Measurements from ENCODE around the gene MYO5B.

DNA sequence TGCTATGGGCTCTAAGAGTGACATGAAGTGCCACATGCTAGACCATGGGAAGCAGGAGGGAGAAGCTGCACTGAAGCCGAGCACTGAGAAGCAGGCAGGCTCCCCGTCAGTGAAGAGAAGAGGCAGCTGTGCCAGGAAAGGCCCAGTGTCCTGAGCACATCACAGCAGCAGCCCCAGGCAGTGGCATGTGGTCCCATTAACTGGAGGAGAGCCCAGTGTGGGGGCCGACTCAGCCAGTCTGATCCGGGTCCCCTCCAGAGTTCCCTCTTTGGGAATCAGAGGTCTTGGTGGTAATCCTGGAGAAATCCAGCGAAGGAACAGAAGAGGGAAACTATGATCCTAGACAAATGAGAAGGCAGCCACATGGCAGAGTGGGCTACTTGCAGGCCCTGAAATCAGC, 284.9 kb downstream of the MYO5B start:
- TF ChIP-seq, protein P1, sequence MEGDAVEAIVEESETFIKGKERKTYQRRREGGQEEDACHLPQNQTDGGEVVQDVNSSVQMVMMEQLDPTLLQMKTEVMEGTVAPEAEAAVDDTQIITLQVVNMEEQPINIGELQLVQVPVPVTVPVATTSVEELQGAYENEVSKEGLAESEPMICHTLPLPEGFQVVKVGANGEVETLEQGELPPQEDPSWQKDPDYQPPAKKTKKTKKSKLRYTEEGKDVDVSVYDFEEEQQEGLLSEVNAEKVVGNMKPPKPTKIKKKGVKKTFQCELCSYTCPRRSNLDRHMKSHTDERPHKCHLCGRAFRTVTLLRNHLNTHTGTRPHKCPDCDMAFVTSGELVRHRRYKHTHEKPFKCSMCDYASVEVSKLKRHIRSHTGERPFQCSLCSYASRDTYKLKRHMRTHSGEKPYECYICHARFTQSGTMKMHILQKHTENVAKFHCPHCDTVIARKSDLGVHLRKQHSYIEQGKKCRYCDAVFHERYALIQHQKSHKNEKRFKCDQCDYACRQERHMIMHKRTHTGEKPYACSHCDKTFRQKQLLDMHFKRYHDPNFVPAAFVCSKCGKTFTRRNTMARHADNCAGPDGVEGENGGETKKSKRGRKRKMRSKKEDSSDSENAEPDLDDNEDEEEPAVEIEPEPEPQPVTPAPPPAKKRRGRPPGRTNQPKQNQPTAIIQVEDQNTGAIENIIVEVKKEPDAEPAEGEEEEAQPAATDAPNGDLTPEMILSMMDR (IDR thresholded peaks at IDR 0.05; ENCODE audit: low read depth, low read length, missing input control): no peak
- TF ChIP-seq, protein P2, sequence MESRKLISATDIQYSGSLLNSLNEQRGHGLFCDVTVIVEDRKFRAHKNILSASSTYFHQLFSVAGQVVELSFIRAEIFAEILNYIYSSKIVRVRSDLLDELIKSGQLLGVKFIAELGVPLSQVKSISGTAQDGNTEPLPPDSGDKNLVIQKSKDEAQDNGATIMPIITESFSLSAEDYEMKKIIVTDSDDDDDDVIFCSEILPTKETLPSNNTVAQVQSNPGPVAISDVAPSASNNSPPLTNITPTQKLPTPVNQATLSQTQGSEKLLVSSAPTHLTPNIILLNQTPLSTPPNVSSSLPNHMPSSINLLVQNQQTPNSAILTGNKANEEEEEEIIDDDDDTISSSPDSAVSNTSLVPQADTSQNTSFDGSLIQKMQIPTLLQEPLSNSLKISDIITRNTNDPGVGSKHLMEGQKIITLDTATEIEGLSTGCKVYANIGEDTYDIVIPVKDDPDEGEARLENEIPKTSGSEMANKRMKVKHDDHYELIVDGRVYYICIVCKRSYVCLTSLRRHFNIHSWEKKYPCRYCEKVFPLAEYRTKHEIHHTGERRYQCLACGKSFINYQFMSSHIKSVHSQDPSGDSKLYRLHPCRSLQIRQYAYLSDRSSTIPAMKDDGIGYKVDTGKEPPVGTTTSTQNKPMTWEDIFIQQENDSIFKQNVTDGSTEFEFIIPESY (IDR thresholded peaks at IDR 0.05): no peak
- TF ChIP-seq JUND (IDR thresholded peaks at IDR 0.05) (no peak), EGR1 (IDR thresholded peaks at IDR 0.05; ENCODE audit: low read depth in 2 of 2) (no peak), RAD21 (IDR thresholded peaks at IDR 0.05) (no peak), SP1 (IDR thresholded peaks at IDR 0.05) (no peak), TAF1 (conservative IDR thresholded peaks at IDR 0.05) (no peak), YY1 (IDR thresholded peaks at IDR 0.05) (no peak), FOXA1 (IDR thresholded peaks at IDR 0.05) (no peak), RXRA (IDR thresholded peaks at IDR 0.05) (no peak)
- TF ChIP-seq, protein P3, sequence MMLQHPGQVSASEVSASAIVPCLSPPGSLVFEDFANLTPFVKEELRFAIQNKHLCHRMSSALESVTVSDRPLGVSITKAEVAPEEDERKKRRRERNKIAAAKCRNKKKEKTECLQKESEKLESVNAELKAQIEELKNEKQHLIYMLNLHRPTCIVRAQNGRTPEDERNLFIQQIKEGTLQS (IDR thresholded peaks at IDR 0.05): no peak
- TF ChIP-seq, protein P4, sequence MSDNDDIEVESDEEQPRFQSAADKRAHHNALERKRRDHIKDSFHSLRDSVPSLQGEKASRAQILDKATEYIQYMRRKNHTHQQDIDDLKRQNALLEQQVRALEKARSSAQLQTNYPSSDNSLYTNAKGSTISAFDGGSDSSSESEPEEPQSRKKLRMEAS (IDR thresholded peaks at IDR 0.05): no peak
- TF ChIP-seq, protein P5, sequence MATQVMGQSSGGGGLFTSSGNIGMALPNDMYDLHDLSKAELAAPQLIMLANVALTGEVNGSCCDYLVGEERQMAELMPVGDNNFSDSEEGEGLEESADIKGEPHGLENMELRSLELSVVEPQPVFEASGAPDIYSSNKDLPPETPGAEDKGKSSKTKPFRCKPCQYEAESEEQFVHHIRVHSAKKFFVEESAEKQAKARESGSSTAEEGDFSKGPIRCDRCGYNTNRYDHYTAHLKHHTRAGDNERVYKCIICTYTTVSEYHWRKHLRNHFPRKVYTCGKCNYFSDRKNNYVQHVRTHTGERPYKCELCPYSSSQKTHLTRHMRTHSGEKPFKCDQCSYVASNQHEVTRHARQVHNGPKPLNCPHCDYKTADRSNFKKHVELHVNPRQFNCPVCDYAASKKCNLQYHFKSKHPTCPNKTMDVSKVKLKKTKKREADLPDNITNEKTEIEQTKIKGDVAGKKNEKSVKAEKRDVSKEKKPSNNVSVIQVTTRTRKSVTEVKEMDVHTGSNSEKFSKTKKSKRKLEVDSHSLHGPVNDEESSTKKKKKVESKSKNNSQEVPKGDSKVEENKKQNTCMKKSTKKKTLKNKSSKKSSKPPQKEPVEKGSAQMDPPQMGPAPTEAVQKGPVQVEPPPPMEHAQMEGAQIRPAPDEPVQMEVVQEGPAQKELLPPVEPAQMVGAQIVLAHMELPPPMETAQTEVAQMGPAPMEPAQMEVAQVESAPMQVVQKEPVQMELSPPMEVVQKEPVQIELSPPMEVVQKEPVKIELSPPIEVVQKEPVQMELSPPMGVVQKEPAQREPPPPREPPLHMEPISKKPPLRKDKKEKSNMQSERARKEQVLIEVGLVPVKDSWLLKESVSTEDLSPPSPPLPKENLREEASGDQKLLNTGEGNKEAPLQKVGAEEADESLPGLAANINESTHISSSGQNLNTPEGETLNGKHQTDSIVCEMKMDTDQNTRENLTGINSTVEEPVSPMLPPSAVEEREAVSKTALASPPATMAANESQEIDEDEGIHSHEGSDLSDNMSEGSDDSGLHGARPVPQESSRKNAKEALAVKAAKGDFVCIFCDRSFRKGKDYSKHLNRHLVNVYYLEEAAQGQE (IDR thresholded peaks at IDR 0.05): no peak

All from liver (tissue), 3 donors.